ENCODE data around the gene NEK6.

NEK6 gene

GRCh38 chr9:124257844-124258606 is at the start of gene NEK6:
Gene NEK6, plus strand, starts transcription at chr9:124257949. Its CDS starts 44,016 bp downstream, at chr9:124301965.
- peak in 1 of 2 donors; percentile 27 for DNase-seq (ENCODE audit: low read depth in 2 of 2, low spot score in 1 of 2)

- no peak for DNase-seq (ENCODE audit: low read depth in 2 of 2, low spot score in 1 of 2)
These were observed 49.2 kb upstream of the NEK6 start for GRCh38 chr9:124208571-124208970.

GRCh38 chr9:124209279-124209678 is 48.5 kb upstream of the NEK6 start:
- no peak for DNase-seq (ENCODE audit: low read depth in 2 of 2, low spot score in 1 of 2)

GRCh38 chr9:124209774-124210173 is 48.0 kb upstream of the NEK6 start:
- no peak for DNase-seq (ENCODE audit: low read depth in 2 of 2, low spot score in 1 of 2)

GRCh38 chr9:124210697-124211096 is 47.1 kb upstream of the NEK6 start:
- no peak for DNase-seq (ENCODE audit: low read depth in 2 of 2, low spot score in 1 of 2)

GRCh38 chr9:124212381-124213050 is 45.2 kb upstream of the NEK6 start:
- DNase-seq (ENCODE audit: low read depth in 2 of 2, low spot score in 1 of 2): no peak

GRCh38 chr9:124213396-124213795 is 44.4 kb upstream of the NEK6 start:
- DNase-seq (ENCODE audit: low read depth in 2 of 2, low spot score in 1 of 2): no peak

GRCh38 chr9:124214116-124214515 is 43.6 kb upstream of the NEK6 start:
- DNase-seq (ENCODE audit: low read depth in 2 of 2, low spot score in 1 of 2): no peak

- no peak for DNase-seq (ENCODE audit: low read depth in 2 of 2, low spot score in 1 of 2)
These were observed 43.0 kb upstream of the NEK6 start for GRCh38 chr9:124214596-124215367.

- no peak for DNase-seq (ENCODE audit: low read depth in 2 of 2, low spot score in 1 of 2)
These were observed 42.3 kb upstream of the NEK6 start for GRCh38 chr9:124215368-124215910.

- DNase-seq (ENCODE audit: low read depth in 2 of 2, low spot score in 1 of 2): no peak
These were observed 41.8 kb upstream of the NEK6 start for GRCh38 chr9:124215956-124216355.

GRCh38 chr9:124216474-124217176 is 41.1 kb upstream of the NEK6 start:
- peak in 1 of 2 donors; percentile 51 for DNase-seq (ENCODE audit: low read depth in 2 of 2, low spot score in 1 of 2)

- no peak for DNase-seq (ENCODE audit: low read depth in 2 of 2, low spot score in 1 of 2)
These were observed 39.8 kb upstream of the NEK6 start for GRCh38 chr9:124217836-124218437.

- peak in 1 of 2 donors; percentile 21 for DNase-seq (ENCODE audit: low read depth in 2 of 2, low spot score in 1 of 2)
These were observed 39.2 kb upstream of the NEK6 start for GRCh38 chr9:124218438-124218982.

- no peak for DNase-seq (ENCODE audit: low read depth in 2 of 2, low spot score in 1 of 2)
These were observed 38.7 kb upstream of the NEK6 start for GRCh38 chr9:124218987-124219461.

GRCh38 chr9:124220946-124221451 is 36.8 kb upstream of the NEK6 start:
- DNase-seq (ENCODE audit: low read depth in 2 of 2, low spot score in 1 of 2): no peak

- no peak for DNase-seq (ENCODE audit: low read depth in 2 of 2, low spot score in 1 of 2)
These were observed 36.1 kb upstream of the NEK6 start for GRCh38 chr9:124221676-124222075.

- no peak for DNase-seq (ENCODE audit: low read depth in 2 of 2, low spot score in 1 of 2)
These were observed 35.6 kb upstream of the NEK6 start for GRCh38 chr9:124222109-124222508.

GRCh38 chr9:124222918-124223720 is 34.6 kb upstream of the NEK6 start:
- DNase-seq (ENCODE audit: low read depth in 2 of 2, low spot score in 1 of 2): no peak
